Thoracic aorta (tissue), 2 donors: Measurements from ENCODE around the gene LGALS13. TPM values are rescaled to one million over a fixed set of nuclear protein-coding genes. Genes with fewer than 3 reads are reported as not detected.

Experiments
- ATAC-seq: fragments of 150-250 bp; one replicate; pipeline ENCODE4 v1.8.0; 2017; ENCODE audit warnings: low read depth; ENCODE audit not compliant: insufficient number of reproducible peaks, low FRiP score
- DNase-seq: peaks from one replicate; pipeline ENCODE4 v3.0.0-alpha.2; 2020; ENCODE audit warnings: low spot score
- H3K27ac ChIP-seq, 2 donors: fragments of 200-600 bp; sonication (generic); 1 replicate in 1 of 2; 2 replicates in 1 of 2; pipeline ENCODE4 v1.5.1; 2016; ENCODE audit warnings: mild to moderate bottlenecking in 2 of 2, moderate library complexity in 2 of 2
- H3K27me3 ChIP-seq: fragments of 200-600 bp; sonication (generic); replicated peaks from 2 replicates; pipeline ENCODE4 v1.6.0; 2016; ENCODE audit warnings: mild to moderate bottlenecking; ENCODE audit not compliant: insufficient read depth
- H3K36me3 ChIP-seq: fragments of 200-600 bp; sonication (generic); one replicate; pipeline ENCODE4 v1.5.1; 2016
- H3K4me1 ChIP-seq, 2 donors: fragments of 200-600 bp; sonication (generic); 1 replicate in 1 of 2; 2 replicates in 1 of 2; pipeline versions ENCODE4 v1.5.1 to v1.6.0; 2016; ENCODE audit warnings: low read depth in 2 of 2, mild to moderate bottlenecking in 1 of 2; ENCODE audit not compliant: control insufficient read depth in 1 of 2
- H3K4me3 ChIP-seq: fragments of 200-600 bp; sonication (generic); 2 replicates; pipeline ENCODE4 v1.5.1; 2016; ENCODE audit warnings: mild to moderate bottlenecking
- H3K9me3 ChIP-seq: fragments of 200-600 bp; sonication (generic); 2 replicates; pipeline ENCODE4 v1.5.1; 2016
- CTCF ChIP-seq: fragments of 200-600 bp; sonication (generic); IDR thresholded peaks from one replicate; pipeline ENCODE4 v1.5.1; 2019; ENCODE audit warnings: antibody characterized with exemption
- total RNA-seq, 2 donors: library from RNA; depleted of rRNA; stranded (reverse); fragments of >200 nt; gene quantifications; one replicate each; pipeline versions ENCODE4 v1.1.0 to v1.2.3, GENCODE V29; 2016

LGALS13 gene
- total RNA-seq, 2 donors from 2014 or later: not detected

GRCh38 chr19:39647918-39648317 lies 45.6 kb downstream of the LGALS13 start:
- Histone ChIP-seq H3K9me3 (no peaks in the 10 kb centered on the region), H3K27me3 (no peaks in the 10 kb centered on the region), H3K27ac (no peak overlapping the region), H3K4me3 (no peak overlapping the region), H3K4me1 (no peaks in the 10 kb centered on the region), H3K36me3 (no peaks in the 10 kb centered on the region)
- no peak for ATAC-seq
- TF ChIP-seq CTCF: no peak
- no peak for DNase-seq

DNA sequence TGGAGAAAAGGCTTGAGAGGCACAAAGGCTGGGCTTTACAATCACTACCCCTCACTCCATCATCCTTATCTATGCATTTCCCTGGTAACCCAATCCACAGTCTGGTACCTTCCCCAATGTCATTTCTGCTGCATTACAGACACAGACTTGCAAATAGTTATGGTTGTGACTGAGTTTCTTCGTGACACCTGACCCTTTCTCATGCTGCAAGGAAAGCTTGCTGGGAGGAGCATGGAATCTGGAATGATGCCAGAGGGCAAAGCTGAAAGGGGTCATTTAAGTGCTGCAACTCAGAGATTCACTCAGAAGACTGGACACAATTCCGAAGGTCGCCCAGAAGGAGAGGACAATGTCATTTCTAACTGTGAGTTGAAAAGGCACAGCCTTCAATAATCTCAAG lies 53.3 kb downstream of the LGALS13 start, which contains the start of gene LGALS16:
Gene LGALS16 (plus strand): TSS at position 301 of the 400 bp plus-strand sequence. CDS start 49 bp downstream, at position 350.
- H3K4me1 ChIP-seq: no peaks in the 10 kb centered on the region
- TF ChIP-seq CTCF: no peak
- DNase-seq: no peak

More for the DNA sequence above, 53.3 kb downstream of the LGALS13 start, which contains the start of gene LGALS16:
- Histone ChIP-seq H3K27me3 (no peaks in the 10 kb centered on the region), H3K36me3 (no peaks in the 10 kb centered on the region), H3K4me3 (no peak within 1 kb of the TSS), H3K9me3 (no peaks in the 10 kb centered on the region), H3K27ac (no peak within 1 kb of the TSS)
- ATAC-seq: no peak

Other genes with a start within 250 kb of the LGALS13 start
- 10 to 100 TPM; 25.7 to 34.5 TPM for gene PAF1, start 211.4 kb upstream of the LGALS13 start, total RNA-seq
- 10 to 100 TPM; 29.3 to 86.1 TPM for gene MED29, start 211.1 kb upstream of the LGALS13 start, total RNA-seq
- 100 to 1,000 TPM; 315 to 699 TPM for gene ZFP36, start 195.7 kb upstream of the LGALS13 start, total RNA-seq
- gene PLEKHG2, start 189.9 kb upstream of the LGALS13 start, total RNA-seq: 100 to 1,000 TPM in 1 of 2 donors, 10 to 100 TPM in 1; 76.0 to 112 TPM
- gene RPS16, start 166.6 kb upstream of the LGALS13 start, total RNA-seq: 100 to 1,000 TPM; 716 to 775 TPM
- 100 to 1,000 TPM in 1 of 2 donors, 10 to 100 TPM in 1; 94.4 to 157 TPM for gene SUPT5H, start 156.9 kb upstream of the LGALS13 start, total RNA-seq
- gene TIMM50, start 121.7 kb upstream of the LGALS13 start, total RNA-seq: 10 to 100 TPM; 25.7 to 51.4 TPM
- gene DLL3, start 103.6 kb upstream of the LGALS13 start, total RNA-seq: not detected
- gene SELENOV, start 87.4 kb upstream of the LGALS13 start, total RNA-seq: not detected
- 1 to 10 TPM; 5.6 to 6.2 TPM for gene EID2B, start 69.7 kb upstream of the LGALS13 start, total RNA-seq
- gene EID2, start 62.4 kb upstream of the LGALS13 start, total RNA-seq: 10 to 100 TPM; 11.4 to 12.0 TPM
- gene LGALS16, start 53.4 kb downstream of the LGALS13 start, total RNA-seq: not detected
- gene LGALS14, start 102.0 kb downstream of the LGALS13 start, total RNA-seq: not detected
- not detected for gene CLC, start 135.5 kb downstream of the LGALS13 start, total RNA-seq
- not detected for gene LEUTX, start 176.3 kb downstream of the LGALS13 start, total RNA-seq
- 10 to 100 TPM in 1 of 2 donors, 1 to 10 TPM in 1; 8.9 to 10.2 TPM for gene DYRK1B, start 231.6 kb downstream of the LGALS13 start, total RNA-seq
- 100 to 1,000 TPM in 1 of 2 donors, 10 to 100 TPM in 1; 52.7 to 103 TPM for gene FBL, start 243.9 kb downstream of the LGALS13 start, total RNA-seq